CD4-positive, alpha-beta T cell treated with Interleukin-17A for 1 hour (primary cell): ENCODE measurements around the gene CEACAM5.

Experiments used
- DNase-seq: peaks from one replicate; pipeline ENCODE4 v3.0.0-alpha.2; 2020

CEACAM5 gene

DNA sequence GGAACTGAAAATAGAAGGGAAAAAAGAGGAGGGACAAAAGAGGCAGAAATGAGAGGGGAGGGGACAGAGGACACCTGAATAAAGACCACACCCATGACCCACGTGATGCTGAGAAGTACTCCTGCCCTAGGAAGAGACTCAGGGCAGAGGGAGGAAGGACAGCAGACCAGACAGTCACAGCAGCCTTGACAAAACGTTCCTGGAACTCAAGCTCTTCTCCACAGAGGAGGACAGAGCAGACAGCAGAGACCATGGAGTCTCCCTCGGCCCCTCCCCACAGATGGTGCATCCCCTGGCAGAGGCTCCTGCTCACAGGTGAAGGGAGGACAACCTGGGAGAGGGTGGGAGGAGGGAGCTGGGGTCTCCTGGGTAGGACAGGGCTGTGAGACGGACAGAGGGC, at the start of gene CEACAM5:
Gene CEACAM5, plus strand, starts transcription at position 146 of the 400 bp plus-strand sequence. Its CDS starts 106 bp downstream, at position 252.
- no peak for DNase-seq

DNA sequence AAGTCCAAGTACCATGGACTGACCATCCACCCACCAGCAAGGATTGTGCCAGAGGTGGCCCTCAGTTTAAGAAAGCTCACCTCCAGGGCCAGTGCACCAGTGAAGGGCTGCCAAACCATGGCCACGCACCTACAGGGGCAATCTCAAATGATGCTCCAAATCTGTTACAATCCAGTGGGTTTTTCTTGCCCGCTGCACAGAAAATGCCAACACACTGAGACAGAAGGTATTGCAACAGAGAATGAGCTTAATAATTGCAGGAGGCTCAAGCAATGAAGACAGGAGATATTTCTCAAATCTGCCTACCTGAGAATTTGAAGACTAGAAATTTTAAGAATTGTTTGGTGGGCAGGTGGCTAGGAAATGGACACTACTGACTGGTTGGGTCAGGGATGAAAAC, 42.4 kb upstream of the CEACAM5 start:
- no peak for DNase-seq

DNA sequence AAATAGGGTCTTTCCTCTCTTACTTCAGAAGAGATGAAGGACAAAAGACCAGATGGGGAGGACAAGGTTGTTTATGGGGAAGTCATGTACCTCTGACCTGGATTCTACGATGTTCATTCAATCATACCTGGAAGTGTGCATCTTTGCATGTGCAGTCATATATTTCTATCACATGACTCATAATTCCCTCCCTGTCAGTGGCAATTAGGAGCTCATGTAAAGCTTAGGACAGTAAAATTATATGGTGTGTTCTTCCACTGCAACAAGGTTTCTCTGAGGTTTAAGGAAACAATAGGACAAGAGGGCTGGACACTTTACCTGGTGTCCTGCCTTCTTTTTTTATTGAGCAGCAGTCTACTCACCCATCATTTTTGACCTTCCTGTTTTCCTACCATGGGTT, 40.1 kb upstream of the CEACAM5 start:
- DNase-seq: no peak

DNA sequence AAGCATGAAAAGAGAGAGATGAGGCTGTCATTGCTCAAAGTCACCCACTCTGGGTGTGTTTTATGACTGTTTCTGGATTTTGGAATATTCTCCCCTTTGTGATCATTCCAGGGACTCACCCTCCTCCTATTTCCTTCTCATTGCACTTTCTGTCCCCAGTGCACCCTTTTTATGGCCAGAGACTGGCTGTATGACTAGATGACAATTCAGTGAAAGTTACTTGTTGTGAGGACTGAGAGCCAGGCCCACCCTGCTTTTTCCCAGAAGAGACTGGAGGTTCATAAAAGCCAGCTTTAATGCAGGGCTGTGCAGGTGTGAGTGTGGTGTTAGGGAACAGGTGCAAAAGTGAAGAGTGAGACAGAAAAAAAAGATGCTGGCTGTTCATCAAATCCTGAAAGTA, 37.7 kb upstream of the CEACAM5 start:
- no peak for DNase-seq

DNA sequence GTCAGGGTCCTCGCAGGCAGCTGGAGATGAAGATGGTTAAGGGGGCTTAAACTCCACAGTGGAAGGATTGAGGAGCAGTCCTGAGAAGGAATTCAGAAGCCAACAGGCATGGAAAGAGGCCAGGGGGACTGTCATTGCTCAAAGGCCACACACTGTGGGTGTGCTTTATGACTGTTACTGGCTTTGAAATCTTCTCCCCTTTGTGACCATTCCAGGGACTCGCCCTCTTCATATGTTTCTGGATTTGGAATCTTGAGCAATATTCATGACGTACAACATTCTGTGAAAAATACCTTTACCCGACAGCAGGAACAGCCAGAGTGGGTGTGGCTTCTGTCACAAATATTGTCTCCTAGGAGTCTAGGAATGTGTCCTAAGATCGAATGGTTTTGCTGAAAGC, 36.9 kb upstream of the CEACAM5 start:
- no peak for DNase-seq

DNA sequence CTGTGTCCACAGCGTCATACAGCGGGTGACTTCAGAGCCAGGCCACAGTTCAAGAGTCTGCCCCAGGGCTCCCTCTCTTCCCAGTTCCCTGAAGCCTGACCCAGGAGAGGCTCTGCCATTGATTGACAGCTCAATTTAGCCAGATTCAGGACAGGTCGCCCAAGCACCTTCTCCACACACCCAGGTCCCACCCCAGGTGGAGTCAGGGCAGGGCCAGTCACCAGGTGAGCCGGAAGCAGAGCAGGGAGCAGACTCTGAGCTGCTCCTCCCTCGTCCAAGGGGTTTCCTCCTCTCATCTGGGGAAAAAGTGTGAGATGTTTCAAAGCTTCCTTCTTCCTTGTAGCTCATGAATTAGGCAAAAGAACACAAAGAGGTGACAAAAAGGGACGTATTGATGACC, 26.0 kb upstream of the CEACAM5 start:
- DNase-seq: no peak

DNA sequence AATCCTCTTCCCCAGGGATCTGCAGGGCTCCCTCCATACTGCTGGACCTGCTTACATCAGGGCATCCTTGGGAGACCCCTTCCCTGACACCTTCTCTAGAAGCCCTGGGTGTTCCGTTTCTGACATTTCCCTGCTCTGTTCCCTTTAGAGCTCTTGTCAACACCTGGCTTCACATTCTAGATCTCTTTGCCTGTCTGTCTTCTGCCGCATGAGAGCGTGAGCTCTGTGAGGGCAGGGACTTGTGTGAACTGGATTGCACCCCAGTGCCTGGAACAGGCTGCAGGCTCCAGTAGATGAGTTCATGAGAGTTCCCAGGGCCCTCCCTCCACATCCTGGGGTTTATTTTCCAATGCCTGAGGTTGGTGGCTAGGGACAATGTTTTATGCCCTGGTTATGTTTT, 21.0 kb upstream of the CEACAM5 start:
- DNase-seq: no peak

DNA sequence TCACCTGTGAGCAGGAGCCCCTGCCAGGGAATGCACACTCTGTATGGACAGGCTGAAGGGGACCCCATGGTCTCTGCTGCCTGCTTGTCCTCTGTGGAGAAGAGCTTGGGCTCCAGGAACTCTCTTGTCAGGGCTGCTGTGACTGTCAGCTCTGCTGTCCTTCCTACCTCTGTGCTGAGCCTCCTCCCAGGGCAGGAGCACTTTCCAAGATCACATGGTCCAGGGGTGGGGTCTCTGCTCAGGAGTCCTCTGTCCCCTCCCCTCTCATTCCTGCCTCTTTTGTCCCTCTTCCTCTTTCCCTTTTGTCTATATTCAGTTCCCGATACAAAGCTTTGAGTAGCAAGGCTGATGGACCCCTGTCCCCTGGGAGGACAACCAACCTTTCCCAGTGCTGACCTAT, 20.3 kb upstream of the CEACAM5 start, which contains the start of gene CEACAM7:
Gene CEACAM7, minus strand, starts transcription at position 173 of the 400 bp plus-strand sequence. Its CDS starts 105 bp downstream, at position 68.
- no peak for DNase-seq

DNA sequence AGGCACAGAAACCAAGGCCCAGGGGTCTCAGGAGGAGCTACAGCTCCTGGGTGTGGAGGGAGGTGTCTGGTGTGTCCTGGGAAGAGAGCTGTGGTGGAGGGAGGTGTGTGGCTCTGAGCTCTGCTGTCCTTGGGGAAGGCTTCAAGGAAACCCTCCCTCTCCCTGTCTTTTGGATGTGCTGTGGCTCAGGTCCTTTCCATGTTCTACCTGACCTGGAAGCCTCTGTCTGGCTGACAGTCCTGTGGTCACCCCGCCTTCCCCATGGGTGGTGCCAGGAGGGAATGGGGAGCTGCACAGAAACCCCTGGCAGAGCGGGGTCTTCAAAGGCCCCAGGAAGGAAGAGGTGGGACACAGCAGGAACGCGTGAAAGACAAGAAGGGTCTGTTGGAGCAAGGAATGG, 19.7 kb upstream of the CEACAM5 start:
- DNase-seq: no peak

DNA sequence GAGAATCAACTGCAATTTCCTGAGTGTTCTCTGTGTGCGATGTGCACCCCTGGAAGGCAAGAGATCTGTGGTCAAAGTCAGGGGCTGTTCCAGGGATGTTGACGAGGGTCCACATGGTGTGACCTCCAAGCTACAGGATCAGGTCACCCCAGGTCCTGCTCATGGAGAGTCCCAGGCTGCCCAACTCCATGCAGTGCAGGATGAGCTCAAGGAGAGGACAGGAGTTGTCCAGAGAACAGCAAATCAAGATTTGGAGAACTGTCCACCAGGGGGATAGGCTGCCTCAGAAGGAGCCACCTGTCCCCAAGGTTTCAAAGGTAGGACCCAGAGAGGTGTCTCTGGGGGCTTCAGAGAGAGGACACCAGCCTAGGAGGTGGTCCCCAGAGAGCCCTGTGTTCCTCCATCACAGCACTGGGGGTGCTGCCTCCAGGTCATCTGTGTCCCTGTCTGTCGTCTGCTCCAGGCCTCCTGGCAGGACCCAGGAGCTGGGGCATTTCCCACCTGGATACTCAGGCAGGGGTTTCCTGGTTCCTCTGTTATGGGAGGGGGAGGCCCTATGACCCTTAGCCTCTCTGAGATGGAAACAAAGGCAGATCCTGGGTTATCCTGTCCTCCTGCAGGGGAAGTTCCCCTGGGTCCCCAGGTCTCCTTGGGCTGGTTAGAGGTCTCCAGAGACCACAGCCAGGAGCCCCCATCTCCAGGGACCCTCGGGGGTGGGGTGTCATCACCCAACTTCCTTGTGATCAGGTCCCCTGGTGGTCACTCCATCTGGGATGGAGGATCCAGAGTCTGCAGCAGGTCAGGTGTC, 18.2 kb upstream of the CEACAM5 start:
- DNase-seq: no peak

DNA sequence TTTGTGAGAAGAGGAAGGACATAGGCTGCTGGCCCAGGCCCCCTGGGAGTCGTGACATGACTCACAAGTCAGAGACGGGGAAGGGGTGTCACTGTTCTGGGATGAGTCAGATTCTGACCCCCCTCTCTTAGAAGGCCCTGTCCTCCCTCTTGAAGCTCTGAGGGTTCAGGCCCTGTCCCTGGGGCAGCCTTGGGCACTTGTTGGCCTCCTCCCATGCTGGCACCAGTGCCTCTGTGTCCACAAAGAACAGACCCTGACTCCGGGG, 17.7 kb upstream of the CEACAM5 start:
- no peak for DNase-seq

DNA sequence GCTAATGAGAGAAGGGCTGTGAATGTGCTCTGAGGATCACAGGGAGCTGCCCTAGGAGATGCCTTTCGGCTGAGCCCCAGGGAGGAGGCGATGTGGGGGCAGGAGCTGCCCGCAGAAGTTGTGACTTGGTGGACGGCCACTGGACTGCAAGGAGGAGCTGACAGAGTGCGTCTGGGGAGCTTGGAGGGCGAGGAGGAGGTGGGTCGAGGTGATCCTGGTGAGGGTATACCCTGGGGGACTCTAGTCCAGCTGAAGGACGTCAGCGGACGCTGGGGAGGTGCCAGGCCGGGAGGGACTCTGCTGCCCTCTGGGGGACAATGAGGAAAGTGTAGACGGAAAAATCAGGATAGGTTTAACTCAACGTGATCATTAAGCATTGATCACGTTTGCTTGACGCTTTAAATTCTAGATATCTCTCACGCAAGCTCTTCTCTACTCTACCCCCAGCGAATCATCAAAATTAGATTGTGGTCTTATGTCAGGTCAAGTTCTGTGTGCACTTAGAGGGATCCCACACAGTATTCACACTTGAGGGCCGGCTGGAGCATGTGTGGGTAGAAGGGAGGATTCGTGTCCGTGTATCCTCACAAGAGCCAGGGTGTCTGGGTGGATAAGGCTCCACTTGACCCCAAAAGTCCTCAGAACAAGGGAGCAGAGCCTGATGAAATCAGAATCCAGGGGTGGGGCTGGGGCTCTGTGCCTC, 17.0 kb upstream of the CEACAM5 start:
- DNase-seq: peak; percentile 19

DNA sequence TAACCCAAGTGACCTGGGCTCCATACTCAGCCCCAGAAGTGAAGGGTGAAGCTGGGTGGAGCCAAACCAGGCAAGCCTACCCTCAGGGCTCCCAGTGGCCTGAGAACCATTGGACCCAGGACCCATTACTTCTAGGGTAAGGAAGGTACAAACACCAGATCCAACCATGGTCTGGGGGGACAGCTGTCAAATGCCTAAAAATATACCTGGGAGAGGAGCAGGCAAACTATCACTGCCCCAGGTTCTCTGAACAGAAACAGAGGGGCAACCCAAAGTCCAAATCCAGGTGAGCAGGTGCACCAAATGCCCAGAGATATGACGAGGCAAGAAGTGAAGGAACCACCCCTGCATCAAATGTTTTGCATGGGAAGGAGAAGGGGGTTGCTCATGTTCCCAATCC, 14.2 kb upstream of the CEACAM5 start:
- no peak for DNase-seq

DNA sequence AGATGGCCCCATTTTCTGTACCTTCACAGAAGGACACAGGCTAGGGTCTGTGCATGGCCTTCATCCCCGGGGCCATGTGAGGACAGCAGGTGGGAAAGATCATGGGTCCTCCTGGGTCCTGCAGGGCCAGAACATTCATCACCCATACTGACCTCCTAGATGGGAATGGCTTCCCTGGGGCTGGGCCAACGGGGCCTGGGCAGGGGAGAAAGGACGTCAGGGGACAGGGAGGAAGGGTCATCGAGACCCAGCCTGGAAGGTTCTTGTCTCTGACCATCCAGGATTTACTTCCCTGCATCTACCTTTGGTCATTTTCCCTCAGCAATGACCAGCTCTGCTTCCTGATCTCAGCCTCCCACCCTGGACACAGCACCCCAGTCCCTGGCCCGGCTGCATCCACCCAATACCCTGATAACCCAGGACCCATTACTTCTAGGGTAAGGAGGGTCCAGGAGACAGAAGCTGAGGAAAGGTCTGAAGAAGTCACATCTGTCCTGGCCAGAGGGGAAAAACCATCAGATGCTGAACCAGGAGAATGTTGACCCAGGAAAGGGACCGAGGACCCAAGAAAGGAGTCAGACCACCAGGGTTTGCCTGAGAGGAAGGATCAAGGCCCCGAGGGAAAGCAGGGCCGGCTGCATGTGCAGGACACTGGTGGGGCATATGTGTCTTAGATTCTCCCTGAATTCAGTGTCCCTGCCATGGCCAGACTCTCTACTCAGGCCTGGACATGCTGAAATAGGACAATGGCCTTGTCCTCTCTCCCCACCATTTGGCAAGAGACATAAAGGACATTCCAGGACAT, 13.4 kb upstream of the CEACAM5 start:
- DNase-seq: no peak

DNA sequence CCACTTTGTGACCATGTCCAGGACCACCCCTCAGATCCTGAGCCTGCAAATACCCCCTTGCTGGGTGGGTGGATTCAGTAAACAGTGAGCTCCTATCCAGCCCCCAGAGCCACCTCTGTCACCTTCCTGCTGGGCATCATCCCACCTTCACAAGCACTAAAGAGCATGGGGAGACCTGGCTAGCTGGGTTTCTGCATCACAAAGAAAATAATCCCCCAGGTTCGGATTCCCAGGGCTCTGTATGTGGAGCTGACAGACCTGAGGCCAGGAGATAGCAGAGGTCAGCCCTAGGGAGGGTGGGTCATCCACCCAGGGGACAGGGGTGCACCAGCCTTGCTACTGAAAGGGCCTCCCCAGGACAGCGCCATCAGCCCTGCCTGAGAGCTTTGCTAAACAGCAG, 12.7 kb upstream of the CEACAM5 start:
- no peak for DNase-seq

DNA sequence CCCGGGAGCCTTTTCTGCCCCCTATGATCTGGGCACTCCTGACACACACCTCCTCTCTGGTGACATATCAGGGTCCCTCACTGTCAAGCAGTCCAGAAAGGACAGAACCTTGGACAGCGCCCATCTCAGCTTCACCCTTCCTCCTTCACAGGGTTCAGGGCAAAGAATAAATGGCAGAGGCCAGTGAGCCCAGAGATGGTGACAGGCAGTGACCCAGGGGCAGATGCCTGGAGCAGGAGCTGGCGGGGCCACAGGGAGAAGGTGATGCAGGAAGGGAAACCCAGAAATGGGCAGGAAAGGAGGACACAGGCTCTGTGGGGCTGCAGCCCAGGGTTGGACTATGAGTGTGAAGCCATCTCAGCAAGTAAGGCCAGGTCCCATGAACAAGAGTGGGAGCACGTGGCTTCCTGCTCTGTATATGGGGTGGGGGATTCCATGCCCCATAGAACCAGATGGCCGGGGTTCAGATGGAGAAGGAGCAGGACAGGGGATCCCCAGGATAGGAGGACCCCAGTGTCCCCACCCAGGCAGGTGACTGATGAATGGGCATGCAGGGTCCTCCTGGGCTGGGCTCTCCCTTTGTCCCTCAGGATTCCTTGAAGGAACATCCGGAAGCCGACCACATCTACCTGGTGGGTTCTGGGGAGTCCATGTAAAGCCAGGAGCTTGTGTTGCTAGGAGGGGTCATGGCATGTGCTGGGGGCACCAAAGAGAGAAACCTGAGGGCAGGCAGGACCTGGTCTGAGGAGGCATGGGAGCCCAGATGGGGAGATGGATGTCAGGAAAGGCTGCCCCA, 11.8 kb upstream of the CEACAM5 start:
- DNase-seq: no peak

DNA sequence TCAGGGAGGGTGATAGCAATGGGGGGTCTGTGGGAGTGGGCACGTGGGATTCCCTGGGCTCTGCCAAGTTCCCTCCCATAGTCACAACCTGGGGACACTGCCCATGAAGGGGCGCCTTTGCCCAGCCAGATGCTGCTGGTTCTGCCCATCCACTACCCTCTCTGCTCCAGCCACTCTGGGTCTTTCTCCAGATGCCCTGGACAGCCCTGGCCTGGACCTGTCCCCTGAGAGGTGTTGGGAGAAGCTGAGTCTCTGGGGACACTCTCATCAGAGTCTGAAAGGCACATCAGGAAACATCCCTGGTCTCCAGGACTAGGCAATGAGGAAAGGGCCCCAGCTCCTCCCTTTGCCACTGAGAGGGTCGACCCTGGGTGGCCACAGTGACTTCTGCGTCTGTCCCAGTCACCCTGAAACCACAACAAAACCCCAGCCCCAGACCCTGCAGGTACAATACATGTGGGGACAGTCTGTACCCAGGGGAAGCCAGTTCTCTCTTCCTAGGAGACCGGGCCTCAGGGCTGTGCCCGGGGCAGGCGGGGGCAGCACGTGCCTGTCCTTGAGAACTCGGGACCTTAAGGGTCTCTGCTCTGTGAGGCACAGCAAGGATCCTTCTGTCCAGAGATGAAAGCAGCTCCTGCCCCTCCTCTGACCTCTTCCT, 11.1 kb upstream of the CEACAM5 start:
- no peak for DNase-seq

DNA sequence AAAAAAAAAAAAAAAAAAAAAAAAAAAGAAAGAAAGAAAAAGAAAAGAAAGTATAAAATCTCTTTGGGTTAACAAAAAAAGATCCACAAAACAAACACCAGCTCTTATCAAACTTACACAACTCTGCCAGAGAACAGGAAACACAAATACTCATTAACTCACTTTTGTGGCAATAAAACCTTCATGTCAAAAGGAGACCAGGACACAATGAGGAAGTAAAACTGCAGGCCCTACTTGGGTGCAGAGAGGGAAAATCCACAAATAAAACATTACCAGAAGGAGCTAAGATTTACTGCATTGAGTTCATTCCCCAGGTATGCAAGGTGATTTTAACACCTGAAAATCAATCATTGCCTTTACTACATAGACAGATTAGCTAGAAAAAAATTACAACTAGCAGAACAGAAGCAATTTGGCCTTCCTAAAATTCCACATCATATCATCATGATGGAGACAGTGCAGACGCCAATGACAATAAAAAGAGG, 9.6 kb upstream of the CEACAM5 start:
- DNase-seq: no peak

DNA sequence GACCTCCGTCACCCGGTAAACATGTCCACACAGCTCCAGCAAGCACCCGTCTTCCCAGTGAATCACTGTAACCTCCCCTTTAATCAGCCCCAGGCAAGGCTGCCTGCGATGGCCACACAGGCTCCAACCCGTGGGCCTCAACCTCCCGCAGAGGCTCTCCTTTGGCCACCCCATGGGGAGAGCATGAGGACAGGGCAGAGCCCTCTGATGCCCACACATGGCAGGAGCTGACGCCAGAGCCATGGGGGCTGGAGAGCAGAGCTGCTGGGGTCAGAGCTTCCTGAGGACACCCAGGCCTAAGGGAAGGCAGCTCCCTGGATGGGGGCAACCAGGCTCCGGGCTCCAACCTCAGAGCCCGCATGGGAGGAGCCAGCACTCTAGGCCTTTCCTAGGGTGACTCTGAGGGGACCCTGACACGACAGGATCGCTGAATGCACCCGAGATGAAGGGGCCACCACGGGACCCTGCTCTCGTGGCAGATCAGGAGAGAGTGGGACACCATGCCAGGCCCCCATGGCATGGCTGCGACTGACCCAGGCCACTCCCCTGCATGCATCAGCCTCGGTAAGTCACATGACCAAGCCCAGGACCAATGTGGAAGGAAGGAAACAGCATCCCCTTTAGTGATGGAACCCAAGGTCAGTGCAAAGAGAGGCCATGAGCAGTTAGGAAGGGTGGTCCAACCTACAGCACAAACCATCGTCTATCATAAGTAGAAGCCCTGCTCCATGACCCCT, 9.0 kb upstream of the CEACAM5 start:
- DNase-seq: no peak

DNA sequence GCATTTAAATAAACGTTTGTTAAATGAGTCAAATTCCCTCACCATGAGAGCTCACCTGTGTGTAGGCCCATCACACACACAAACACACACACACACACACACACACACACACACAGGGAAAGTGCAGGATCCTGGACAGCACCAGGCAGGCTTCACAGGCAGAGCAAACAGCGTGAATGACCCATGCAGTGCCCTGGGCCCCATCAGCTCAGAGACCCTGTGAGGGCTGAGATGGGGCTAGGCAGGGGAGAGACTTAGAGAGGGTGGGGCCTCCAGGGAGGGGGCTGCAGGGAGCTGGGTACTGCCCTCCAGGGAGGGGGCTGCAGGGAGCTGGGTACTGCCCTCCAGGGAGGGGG, 8.5 kb upstream of the CEACAM5 start:
- DNase-seq: no peak

DNA sequence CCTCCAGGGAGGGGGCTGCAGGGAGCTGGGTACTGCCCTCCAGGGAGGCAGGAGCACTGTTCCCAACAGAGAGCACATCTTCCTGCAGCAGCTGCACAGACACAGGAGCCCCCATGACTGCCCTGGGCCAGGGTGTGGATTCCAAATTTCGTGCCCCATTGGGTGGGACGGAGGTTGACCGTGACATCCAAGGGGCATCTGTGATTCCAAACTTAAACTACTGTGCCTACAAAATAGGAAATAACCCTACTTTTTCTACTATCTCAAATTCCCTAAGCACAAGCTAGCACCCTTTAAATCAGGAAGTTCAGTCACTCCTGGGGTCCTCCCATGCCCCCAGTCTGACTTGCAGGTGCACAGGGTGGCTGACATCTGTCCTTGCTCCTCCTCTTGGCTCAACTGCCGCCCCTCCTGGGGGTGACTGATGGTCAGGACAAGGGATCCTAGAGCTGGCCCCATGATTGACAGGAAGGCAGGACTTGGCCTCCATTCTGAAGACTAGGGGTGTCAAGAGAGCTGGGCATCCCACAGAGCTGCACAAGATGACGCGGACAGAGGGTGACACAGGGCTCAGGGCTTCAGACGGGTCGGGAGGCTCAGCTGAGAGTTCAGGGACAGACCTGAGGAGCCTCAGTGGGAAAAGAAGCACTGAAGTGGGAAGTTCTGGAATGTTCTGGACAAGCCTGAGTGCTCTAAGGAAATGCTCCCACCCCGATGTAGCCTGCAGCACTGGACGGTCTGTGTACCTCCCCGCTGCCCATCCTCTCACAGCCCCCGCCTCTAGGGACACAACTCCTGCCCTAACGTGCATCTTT, 7.8 kb upstream of the CEACAM5 start:
- DNase-seq: no peak
